ENCODE measurements around the gene OR51A7.
"Not testable (repeated sequence)": the region's sequence is repeated elsewhere in the genome, so short reads cannot be mapped to it uniquely, and the experiment has no call there.

The OR51A7 gene, protein sequence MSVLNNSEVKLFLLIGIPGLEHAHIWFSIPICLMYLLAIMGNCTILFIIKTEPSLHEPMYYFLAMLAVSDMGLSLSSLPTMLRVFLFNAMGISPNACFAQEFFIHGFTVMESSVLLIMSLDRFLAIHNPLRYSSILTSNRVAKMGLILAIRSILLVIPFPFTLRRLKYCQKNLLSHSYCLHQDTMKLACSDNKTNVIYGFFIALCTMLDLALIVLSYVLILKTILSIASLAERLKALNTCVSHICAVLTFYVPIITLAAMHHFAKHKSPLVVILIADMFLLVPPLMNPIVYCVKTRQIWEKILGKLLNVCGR

DNA sequence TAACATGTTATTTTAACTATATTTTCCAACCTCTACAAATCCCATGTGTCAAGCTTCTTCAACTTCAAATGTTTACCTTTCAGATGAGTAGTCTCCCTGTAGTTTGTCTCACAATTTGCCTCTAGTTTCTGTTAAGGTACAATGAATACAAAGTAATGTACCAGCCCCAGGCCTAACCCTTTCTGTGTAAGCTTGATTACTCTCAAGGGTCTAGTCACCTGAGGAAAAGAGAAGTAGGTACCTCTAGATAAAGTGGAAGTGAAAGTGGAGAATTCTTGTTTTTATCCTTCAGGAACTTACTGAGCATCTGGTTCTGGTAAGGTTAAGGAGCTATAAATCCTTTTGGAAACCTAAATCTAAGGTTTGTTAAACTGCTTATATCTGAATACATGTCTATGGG, at the start of gene OR51A7:
Gene OR51A7 (plus strand): TSS at position 300 of the 400 bp plus-strand sequence. CDS start 3,587 bp downstream, outside the sequence.
- DNase-seq, result no peak

DNA sequence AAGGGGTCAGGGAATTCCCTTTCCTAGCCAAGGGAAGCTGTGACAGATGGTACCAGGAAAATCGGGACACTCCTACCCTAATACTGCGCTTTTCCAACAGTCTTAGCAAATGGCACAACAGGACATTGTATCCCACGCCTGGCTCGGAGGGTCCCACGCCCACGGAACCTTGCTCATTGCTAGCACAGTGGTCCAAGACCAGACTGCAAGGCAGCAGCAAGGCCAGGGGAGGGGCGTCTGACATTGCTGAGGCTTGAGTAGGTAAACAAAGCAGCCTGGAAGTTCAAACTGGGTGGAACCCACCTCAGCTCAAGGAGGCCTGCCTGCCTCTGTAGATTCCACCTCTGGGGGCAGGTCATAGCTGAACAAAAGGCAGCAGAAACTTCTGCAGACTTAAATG, 49.3 kb upstream of the OR51A7 start:
- DNase-seq, result not testable (repeated sequence)

DNA sequence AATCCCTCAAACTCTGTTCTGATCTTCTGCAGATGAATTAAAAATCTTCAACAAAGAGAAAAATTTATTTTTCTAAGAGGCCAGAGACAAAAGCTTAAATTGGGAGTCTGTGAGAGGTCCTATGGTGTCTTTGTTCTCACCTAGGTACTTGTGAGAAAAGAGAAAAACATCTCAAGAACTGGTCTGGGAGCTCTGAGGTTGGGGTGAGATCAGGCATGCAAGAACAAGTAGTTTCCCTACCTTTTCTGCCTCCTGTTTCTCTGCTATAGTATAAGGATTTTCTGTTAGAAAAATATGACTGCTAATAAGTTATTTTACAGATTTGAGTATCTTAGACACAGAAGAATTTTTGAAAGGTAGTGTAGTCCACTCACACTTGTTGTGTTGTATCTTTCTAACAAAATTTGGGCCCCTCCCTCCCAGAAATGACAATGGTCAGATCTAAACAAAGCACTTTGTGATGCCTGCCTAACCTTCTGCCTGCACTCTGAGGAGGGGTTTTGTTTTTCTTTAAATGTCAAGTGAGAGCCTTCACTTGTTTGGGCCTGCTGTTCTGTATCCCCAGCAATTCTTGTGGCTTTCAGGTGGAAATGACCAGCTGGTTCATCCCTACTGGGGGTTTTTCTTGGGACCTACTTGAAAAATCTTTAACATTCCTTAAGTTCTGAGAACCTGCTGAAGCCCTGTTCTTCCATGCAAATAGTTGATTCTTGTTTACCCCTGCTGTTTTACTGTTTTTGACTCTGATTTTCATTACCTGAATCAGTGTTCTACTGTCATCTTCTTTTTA, 40.9 kb upstream of the OR51A7 start:
- no peak for DNase-seq

DNA sequence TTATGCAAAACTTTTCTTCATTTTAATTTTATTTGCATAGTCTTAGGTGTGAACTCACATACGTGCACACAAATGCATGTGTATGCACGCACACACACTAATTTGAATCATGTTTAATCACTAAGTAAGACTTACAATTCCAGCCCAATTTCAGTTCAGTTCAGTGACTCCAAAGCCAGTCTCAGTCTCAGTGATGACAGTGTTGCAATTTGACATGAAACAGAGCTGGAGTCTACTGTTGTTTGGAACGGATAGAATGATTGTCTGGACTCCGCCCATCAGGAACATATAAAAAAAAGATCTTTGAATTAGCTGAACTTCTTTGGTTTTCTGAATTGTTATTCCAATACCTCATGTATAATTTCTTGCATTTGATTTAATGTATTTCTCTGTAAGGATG, 39.7 kb upstream of the OR51A7 start:
- DNase-seq, result no peak

DNA sequence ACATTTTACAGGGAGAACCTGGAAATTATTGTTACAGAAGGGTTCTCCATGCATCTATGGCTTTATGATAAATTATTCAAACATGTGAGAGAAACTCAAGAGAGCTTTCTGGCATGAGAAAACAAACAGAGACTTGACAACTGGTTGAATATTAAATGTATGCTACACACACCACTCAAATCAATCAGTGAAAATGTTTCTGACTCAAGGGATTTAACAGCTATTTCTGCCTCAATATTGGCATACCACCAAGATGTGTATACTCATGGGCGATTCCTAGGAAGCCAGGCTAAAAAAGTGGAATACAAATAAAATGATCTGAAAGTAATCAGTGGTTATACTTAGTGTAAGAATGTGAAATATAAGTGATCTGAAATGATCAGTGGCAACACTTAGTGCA, 37.7 kb upstream of the OR51A7 start:
- no peak for DNase-seq

DNA sequence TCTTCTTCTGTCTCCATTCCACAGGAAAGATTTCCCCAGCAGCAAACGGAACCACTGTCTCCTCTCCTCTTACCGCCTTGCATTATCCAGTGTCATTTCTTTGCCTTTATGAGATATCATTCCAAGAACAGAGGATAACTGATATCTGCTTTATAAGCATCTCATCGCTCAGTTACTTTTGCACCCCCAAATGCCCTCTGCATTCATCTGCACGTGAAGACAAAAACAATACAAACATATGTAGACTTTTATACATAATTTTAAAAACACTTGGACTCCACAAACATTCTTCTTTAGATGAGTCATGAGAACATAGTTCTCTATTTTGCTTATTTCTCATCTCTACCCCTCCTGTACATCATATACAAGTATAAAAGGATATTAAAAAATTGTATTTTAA, 22.4 kb upstream of the OR51A7 start:
- DNase-seq, result no peak

DNA sequence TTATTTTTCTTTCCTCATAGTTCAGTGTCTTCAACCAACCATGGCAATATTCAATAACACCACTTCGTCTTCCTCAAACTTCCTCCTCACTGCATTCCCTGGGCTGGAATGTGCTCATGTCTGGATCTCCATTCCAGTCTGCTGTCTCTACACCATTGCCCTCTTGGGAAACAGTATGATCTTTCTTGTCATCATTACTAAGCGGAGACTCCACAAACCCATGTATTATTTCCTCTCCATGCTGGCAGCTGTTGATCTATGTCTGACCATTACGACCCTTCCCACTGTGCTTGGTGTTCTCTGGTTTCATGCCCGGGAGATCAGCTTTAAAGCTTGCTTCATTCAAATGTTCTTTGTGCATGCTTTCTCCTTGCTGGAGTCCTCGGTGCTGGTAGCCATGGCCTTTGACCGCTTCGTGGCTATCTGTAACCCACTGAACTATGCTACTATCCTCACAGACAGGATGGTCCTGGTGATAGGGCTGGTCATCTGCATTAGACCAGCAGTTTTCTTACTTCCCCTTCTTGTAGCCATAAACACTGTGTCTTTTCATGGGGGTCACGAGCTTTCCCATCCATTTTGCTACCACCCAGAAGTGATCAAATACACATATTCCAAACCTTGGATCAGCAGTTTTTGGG, 21.6 kb upstream of the OR51A7 start, which contains the start of gene OR51T1:
Gene OR51T1 (plus strand): TSS at position 41 of the 641 bp plus-strand sequence. CDS start 0 bp downstream, at position 41.
- DNase-seq, result no peak

DNA sequence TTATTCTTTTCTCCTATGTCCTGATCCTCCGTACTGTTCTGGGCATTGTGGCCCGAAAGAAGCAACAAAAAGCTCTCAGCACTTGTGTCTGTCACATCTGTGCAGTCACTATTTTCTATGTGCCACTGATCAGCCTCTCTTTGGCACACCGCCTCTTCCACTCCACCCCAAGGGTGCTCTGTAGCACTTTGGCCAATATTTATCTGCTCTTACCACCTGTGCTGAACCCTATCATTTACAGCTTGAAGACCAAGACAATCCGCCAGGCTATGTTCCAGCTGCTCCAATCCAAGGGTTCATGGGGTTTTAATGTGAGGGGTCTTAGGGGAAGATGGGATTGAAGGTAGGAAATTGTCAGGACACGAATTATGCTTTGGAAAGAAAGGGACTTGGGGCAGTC, 21.0 kb upstream of the OR51A7 start:
- DNase-seq, result no peak

DNA sequence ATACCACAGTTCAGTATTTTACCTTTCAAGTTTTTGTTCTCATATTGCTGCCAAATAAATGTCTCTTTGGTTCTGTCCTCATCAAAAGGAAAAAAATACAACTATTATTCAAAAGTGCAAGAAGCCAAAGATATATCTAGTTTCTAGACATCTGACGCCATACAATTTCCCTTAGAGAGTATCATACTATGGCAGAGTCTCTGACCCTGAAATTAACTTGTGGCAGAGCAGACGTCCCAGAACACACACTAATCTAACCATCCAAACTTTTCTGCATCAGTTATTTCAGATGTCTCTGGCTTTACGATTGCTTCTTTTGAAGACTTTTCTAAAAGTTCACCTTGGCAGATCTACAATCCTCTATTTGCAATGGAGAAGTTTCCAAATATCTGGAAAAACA, 19.2 kb upstream of the OR51A7 start:
- no peak for DNase-seq

DNA sequence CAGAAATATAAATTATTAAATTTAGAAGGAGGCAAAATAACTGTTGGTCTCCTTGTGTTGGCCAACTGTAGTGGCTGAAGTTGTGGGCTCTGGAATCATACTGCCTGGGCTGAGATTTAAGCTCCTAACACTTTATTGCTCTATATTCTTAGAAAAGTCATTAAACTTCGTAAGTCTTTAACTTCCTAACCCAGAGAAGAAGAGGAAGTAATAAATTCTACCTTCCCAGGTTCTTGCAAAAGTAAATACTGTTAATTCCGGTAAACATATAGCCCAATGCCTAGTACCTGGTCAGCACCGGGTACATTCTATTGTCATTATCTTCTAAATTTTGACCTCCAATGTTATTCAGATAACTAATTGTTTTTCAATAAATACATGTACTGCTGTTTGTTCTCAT, 17.4 kb upstream of the OR51A7 start:
- no peak for DNase-seq

DNA sequence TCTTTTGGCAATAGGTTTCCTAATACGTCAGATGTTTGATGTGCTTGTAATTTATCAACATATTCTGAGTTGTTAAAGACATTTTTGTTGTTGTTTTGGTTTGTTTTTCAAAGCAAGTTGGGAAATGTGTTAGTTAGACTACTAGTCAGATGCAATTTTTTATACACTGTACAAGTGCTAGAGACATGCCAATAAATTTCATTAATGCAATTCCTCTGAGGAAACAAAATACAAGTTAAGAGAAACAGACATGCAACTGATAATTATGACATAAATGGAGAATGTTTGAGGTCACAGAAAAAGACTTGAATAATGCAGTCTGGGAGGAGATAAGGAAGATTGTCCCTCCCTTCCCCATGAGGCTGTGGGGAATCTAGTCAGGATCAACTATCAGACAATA, 16.0 kb upstream of the OR51A7 start:
- DNase-seq, result no peak

DNA sequence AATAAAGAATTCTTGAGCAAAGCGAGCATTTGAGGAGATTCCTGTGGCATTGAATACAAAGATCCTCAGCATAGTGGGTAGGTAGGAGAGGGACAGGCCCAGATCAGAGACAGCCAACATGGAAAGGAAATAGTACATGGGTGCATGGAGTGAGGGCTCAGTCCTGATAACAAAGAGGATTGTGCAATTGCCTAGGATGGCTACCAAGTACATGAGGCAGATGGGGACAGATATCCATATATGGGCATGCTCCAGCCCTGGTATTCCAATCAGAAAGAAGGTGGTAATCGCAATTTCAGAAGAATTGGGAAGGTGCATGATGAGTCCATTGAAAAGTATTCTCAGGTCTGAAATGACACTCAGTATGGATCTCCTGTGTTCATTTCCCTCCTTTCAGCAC, 13.3 kb upstream of the OR51A7 start:
- DNase-seq, result no peak

DNA sequence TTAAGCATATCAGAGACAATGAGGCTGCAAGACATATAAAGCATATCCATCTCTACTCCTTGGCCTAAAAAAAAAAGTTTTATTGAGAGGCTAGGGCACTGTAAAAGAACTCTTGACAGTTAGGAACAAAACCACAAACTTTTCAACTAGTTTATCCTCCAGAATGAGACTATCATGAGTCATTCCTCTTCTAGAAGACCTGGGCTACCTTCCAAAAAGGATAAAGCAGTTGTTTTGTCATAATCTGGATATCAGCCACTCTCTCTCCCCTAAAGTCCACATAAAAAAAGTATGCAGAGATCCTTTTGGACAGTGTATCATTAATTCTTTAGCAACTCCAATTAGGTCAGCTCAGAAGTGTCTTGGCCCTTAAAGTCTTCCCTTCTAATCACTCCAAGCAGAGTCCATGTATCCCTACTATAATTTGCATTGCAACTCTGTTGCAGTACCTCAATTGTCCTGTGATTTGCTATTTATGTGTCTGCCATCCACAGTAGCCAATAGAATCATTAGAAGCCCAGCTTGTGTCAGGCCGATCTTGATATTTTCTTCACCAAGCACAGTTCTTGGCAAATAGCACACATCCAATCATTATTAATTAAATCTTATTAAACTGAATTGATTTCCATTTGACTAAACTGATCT, 11.5 kb upstream of the OR51A7 start:
- DNase-seq, result no peak

DNA sequence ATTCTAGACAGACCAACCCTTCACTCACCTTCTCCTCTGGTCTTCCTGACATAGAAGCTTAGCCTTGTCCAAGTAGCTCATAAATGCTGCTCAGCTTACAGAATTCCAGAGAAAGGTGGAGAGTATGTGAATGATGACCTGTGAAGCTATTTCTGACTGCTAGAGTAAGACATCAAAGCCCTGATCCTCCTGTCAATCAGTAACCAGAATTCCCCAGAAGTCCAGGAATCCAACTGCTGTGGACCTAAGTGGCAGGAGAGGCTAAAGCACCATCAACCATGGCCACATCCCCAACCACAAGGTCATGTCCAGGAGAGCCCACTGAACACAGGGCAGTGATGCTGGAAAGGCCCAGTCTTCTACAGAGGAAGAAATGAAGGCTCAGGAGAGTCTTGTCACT, 13.0 kb downstream of the OR51A7 start:
- no peak for DNase-seq

DNA sequence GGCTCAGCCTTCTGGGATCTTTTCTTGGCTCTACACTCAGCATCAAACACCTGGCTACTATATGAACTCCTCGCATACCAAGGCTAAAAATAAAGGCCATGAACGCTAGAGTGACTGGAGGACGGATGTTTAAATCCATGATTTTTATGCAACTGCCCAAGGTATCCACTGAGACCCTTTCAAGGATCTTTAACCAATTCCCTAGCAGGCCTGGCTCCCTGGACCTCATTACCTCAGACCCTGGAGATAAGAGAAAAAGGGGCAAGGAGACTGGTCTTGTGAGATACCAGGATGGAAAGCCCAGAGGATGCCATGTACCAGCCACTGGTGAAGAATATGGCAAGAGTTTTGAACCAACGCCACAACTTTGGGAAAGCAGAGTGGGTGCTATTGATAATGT, 15.7 kb downstream of the OR51A7 start, which contains the start of gene OR51G2:
Gene OR51G2 (minus strand): TSS at position 101 of the 400 bp plus-strand sequence. CDS start 3,687 bp downstream, outside the sequence.
- no peak for DNase-seq

DNA sequence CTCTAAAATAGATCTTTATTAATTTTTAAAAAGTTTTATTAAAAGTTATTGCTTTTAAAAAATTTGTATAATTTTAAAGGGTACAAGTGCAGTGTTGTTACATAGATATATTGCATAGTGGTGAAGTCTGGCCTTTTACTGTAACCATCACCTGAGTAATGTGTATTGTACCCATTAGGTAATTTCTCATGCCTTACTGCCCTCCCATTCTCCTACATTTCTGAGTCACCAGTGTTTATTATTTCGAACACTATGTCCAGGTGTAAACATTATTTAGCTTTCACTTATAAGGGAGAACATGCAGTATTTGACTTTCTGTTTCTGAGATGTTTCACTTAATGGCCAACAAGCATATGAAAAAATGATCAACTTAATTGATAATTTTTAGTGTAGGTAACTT, 18.2 kb downstream of the OR51A7 start:
- no peak for DNase-seq

DNA sequence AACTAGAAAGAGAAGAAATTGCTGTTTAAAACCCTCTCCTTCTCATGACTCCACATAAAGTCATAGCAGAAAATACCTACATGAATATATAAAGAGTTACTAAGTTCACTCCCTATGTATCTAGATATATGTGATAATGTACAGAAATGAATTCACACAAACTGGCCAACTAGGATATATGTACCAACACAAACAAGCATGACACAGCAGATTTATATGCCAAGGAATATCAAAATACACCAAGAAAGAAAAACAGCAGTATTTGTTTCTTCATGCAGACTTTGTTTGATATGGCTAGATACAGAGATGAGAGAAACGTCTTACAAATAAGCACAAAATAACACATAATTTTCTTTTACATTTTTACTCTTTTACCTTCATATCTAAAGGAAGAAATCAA, 18.7 kb downstream of the OR51A7 start:
- DNase-seq, result no peak

DNA sequence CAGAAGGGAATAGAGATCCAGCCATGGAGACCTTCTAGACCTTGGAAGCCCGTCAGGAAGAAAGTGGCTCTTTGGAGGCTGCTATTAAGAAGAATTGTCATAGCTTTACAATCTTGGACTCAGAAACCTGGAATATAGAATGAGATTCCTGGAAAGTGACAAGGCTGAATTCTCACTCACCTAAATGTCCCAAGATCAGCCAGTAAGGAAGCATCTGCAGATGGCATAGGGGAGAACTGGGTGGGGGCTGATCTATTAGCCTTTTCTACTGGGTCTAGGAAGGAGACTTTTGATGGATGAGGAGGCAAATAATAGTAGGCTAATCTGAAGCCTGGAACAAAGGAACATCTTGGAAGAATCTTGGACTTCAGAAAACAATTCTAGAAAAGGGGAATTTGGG, 20.7 kb downstream of the OR51A7 start, which contains the start of gene OR51G1:
Gene OR51G1 (minus strand): TSS at position 101 of the 400 bp plus-strand sequence. CDS start 0 bp downstream, at position 101.
- DNase-seq, result no peak

DNA sequence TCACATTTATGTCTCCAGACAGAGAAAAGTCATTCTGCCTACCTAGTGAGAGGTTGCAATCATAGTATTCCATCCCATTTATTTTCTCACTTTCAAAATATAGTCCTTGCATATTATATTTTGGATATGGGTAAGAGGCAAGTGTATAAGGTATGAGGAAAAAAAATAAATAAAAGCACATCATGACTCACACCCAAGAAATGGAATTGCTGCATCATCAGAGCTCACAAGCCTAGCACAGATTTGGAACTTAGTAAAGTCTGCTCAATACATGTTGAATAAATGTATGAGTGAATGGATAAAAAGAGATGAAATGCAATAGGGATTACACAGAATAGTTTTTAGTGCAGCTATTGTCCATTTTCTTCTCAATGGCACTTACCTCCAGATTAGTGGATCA, 23.0 kb downstream of the OR51A7 start:
- no peak for DNase-seq

DNA sequence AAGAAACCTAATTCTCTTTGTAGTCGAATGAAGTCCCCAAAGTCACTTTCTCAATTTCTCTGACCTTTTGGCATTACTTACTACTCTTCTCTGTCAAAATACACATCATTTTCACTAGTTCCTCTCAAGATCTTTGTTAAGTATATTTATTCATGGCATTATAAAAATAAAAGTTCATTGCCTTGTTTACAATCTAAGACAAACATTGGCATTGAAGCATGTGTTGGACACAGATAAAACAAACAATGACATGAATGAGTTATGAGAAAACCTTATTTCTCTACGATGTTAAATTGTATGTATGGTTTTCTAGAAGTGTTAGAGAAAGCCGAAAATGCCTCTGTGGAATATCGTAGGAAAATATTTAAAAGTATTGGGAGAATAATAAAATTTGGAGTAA, 29.2 kb downstream of the OR51A7 start:
- no peak for DNase-seq

DNA sequence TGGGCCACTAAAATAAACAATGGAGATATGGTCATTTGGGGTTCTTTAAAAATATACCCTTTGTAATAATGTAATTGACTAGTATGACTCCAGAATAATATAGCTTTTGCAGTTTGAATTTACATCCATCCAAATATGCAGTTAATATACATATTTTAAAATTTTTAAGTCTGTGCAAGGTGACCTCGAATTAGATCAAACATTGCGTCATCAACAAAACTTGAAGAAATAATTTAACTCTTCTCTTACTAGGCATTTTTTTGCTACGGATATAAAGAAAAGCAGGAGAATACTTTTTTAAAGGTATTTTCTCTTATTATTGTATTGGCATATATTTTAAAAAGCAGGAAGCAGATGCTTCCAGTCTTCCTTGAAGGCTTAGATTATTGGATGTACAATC, 33.2 kb downstream of the OR51A7 start:
- no peak for DNase-seq

DNA sequence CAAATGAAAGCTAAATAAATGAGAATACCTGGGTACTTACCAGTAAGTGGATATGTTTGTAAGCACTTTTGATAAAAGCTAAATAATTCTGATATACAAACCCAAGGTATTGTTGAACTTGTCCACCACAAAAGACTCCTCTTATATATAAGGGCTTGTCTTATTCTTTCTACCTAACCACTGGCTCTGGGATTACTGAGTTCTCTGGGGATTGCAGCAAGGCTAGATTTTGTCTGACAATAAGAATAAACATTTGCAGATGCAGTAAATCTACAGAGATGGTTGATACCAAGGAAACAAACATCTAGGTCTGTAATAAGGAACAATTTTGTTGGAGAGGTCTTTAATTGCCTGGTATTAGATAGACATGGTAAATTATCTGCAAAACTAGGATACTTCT, 43.9 kb downstream of the OR51A7 start, which contains the start of gene OR51A4:
Gene OR51A4 (minus strand): TSS at position 101 of the 400 bp plus-strand sequence. CDS start 505 bp downstream, outside the sequence.
- no peak for DNase-seq

DNA sequence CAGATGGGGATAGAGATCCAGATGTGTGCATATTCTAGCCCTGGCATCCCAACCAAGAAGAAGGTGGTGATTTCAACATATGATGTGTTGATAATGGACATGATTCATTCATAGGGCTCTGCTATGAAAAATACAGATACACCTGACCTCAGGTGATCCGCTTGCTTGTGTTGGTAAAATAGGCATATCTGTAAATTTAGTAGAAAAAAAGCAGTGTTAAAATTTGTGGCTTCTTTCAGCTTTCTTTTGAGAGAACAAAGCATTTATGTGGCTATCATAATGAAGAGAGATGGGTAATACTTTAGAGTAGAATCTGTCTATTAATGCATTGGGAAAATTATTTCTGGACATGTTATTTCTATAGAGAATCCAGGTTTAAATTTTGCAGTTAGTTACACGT, 52.0 kb downstream of the OR51A7 start, which contains the start of gene OR51A2:
Gene OR51A2 (minus strand): TSS at position 101 of the 400 bp plus-strand sequence. CDS start 0 bp downstream, at position 101.
- not testable (repeated sequence) for DNase-seq

Measured in stimulated activated CD4-positive, alpha-beta T cell treated with anti-CD3 and anti-CD28 coated beads, Interleukin-15, amount 100 ng/mL, for 24 hours (primary cell).